ENCODE measurements around the gene CIP2A.

Gene CIP2A

DNA sequence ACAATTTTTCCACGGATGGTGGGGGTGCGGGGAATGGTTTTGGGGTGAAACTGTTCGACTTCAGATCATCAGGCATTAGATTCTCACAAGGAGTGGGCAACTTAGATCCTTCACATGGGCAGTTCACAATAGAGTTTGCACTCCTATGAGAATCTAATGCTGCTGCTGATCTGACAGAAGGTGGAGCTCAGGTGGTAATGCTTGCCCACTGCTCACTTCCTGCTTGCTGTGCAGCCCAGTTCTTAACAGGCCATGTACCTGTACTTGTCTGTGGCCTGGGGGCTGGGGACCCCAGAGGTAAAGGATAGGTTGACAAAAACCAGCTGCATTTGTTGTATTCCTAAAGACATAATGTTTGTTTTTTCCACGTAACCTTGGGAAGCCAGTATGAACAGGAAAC, 16.3 kb upstream of the CIP2A start:
- Histone ChIP-seq H4K20me1 (ENCODE audit: control insufficient read depth, insufficient read depth, low read depth, low read length) (no peaks in the 10 kb centered on the region), H3F3A (ENCODE audit: control insufficient read depth, insufficient read depth) (no peaks in the 10 kb centered on the region), H3K4me3 (ENCODE audit: low read length) (no peak overlapping the region), H3K79me2 (ENCODE audit: control insufficient read depth, low read length) (no peaks in the 10 kb centered on the region), H3K9me3 (ENCODE audit: control insufficient read depth, insufficient read depth, low read length) (no peaks in the 10 kb centered on the region), H3K27me3 (ENCODE audit: control insufficient read depth, low read length) (no peaks in the 10 kb centered on the region), H3K9me2 (replicated peaks; ENCODE audit: control insufficient read depth, low read length) (no peaks in the 10 kb centered on the region), H3K36me3 (ENCODE audit: control insufficient read depth, low read length) (no peaks in the 10 kb centered on the region), H3K27ac (ENCODE audit: low read depth, low read length) (no peak overlapping the region), H3K4me2 (ENCODE audit: low read length) (no peak overlapping the region), H3K4me1 (ENCODE audit: control insufficient read depth, low read length) (peaks cover 7% of the 10 kb centered on the region)
- no peak for TF ChIP-seq EZH2phosphoT487 (IDR thresholded peaks at IDR 0.05; ENCODE audit: borderline replicate concordance, low read length)
- TF ChIP-seq, protein P1, sequence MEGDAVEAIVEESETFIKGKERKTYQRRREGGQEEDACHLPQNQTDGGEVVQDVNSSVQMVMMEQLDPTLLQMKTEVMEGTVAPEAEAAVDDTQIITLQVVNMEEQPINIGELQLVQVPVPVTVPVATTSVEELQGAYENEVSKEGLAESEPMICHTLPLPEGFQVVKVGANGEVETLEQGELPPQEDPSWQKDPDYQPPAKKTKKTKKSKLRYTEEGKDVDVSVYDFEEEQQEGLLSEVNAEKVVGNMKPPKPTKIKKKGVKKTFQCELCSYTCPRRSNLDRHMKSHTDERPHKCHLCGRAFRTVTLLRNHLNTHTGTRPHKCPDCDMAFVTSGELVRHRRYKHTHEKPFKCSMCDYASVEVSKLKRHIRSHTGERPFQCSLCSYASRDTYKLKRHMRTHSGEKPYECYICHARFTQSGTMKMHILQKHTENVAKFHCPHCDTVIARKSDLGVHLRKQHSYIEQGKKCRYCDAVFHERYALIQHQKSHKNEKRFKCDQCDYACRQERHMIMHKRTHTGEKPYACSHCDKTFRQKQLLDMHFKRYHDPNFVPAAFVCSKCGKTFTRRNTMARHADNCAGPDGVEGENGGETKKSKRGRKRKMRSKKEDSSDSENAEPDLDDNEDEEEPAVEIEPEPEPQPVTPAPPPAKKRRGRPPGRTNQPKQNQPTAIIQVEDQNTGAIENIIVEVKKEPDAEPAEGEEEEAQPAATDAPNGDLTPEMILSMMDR (IDR thresholded peaks at IDR 0.05; ENCODE audit: low read depth, low read length, poor library complexity, severe bottlenecking), result no peak

DNA sequence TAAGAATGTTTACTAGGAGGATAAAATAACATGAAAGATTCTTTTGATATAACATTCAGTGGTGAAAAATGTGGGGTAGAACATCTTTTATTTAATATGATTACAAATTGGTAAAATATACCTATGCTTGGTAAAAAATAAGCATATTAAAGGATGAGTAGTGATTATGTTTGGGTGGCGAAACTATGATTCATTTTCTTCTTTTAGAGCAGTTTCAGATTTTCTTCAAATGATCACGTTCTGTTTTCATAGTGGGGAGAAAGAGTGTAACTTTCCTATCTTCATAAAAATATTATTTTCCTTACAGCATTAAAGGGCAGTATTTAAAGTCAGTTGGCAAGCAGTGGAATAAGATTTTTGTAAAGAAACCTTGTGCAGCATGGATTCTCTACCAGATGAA, 15.8 kb upstream of the CIP2A start:
- H3K27ac ChIP-seq (ENCODE audit: low read depth, low read length), result no peak overlapping the region
- TF ChIP-seq EZH2phosphoT487 (IDR thresholded peaks at IDR 0.05; ENCODE audit: borderline replicate concordance, low read length), result no peak
- TF ChIP-seq, protein P1 (IDR thresholded peaks at IDR 0.05; ENCODE audit: low read depth, low read length, poor library complexity, severe bottlenecking), result no peak
- H3K4me3 ChIP-seq (ENCODE audit: low read length), result no peak overlapping the region

DNA sequence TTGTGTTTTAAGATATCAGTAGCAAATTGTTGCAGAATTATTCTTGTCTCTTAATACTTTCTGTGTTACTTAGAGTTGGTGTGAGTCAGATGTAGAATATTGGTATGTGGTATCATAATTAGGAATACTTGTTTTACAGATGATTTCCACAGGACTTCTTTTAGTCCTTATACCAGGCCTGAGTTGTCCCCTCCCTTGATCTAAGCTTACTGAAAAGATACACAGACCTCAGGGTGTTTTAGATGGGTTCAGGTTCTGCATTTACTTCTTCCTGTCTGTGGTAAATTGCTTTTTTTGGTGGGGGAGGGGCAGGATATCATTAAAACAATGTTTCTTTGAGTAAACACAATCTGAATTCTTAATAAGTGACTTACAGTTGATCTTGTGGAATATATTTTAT, 14.5 kb upstream of the CIP2A start:
- Histone ChIP-seq H3K36me3 (ENCODE audit: control insufficient read depth, low read length) (no peaks in the 10 kb centered on the region), H4K20me1 (ENCODE audit: control insufficient read depth, insufficient read depth, low read depth, low read length) (no peaks in the 10 kb centered on the region), H3K4me1 (ENCODE audit: control insufficient read depth, low read length) (peaks cover 7% of the 10 kb centered on the region), H3K27ac (ENCODE audit: low read depth, low read length) (no peak overlapping the region), H3K4me2 (ENCODE audit: low read length) (peak overlapping the region; percentile 11; the same call in 1 of the 2 replicates), H3K27me3 (ENCODE audit: control insufficient read depth, low read length) (no peaks in the 10 kb centered on the region), H3K79me2 (ENCODE audit: control insufficient read depth, low read length) (no peaks in the 10 kb centered on the region), H3F3A (ENCODE audit: control insufficient read depth, insufficient read depth) (no peaks in the 10 kb centered on the region), H3K9me2 (replicated peaks; ENCODE audit: control insufficient read depth, low read length) (no peaks in the 10 kb centered on the region), H3K4me3 (ENCODE audit: low read length) (no peak overlapping the region), H3K9me3 (ENCODE audit: control insufficient read depth, insufficient read depth, low read length) (no peaks in the 10 kb centered on the region)
- TF ChIP-seq EZH2phosphoT487 (IDR thresholded peaks at IDR 0.05; ENCODE audit: borderline replicate concordance, low read length), result no peak
- TF ChIP-seq, protein P1 (IDR thresholded peaks at IDR 0.05; ENCODE audit: low read depth, low read length, poor library complexity, severe bottlenecking), result no peak

More for the DNA sequence above, 15.8 kb upstream of the CIP2A start:
- Histone ChIP-seq H3K27me3 (ENCODE audit: control insufficient read depth, low read length) (no peaks in the 10 kb centered on the region), H4K20me1 (ENCODE audit: control insufficient read depth, insufficient read depth, low read depth, low read length) (no peaks in the 10 kb centered on the region), H3K36me3 (ENCODE audit: control insufficient read depth, low read length) (no peaks in the 10 kb centered on the region), H3K79me2 (ENCODE audit: control insufficient read depth, low read length) (no peaks in the 10 kb centered on the region), H3F3A (ENCODE audit: control insufficient read depth, insufficient read depth) (no peaks in the 10 kb centered on the region), H3K9me3 (ENCODE audit: control insufficient read depth, insufficient read depth, low read length) (no peaks in the 10 kb centered on the region), H3K4me2 (ENCODE audit: low read length) (no peak overlapping the region), H3K9me2 (replicated peaks; ENCODE audit: control insufficient read depth, low read length) (no peaks in the 10 kb centered on the region), H3K4me1 (ENCODE audit: control insufficient read depth, low read length) (peaks cover 7% of the 10 kb centered on the region)

DNA sequence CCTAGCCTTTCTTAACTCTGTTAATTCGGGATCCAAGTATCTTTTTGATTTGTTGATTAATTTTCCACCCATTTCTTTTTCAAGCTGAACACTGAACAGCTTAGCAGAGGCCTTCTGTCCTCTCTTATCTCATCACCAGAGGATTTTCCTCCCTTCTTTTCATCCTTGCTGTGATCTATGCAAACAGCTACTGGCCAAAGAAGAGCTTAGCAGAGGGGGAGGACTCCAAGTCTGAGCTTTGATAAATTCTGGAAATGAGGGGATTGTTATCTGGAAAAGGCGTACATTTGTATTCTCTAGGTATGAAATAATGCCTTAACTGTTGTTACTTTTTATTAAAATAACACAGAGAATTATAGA, 13.7 kb upstream of the CIP2A start:
- no peaks in the 10 kb centered on the region for H3K27me3 ChIP-seq (ENCODE audit: control insufficient read depth, low read length)
- no peak overlapping the region for H3K27ac ChIP-seq (ENCODE audit: low read depth, low read length)
- H3K9me2 ChIP-seq (replicated peaks; ENCODE audit: control insufficient read depth, low read length), result no peaks in the 10 kb centered on the region
- no peaks in the 10 kb centered on the region for H3F3A ChIP-seq (ENCODE audit: control insufficient read depth, insufficient read depth)
- H3K4me1 ChIP-seq (ENCODE audit: control insufficient read depth, low read length), result peaks cover 7% of the 10 kb centered on the region
- H3K4me3 ChIP-seq (ENCODE audit: low read length), result no peak overlapping the region
- no peaks in the 10 kb centered on the region for H3K9me3 ChIP-seq (ENCODE audit: control insufficient read depth, insufficient read depth, low read length)
- no peak for TF ChIP-seq EZH2phosphoT487 (IDR thresholded peaks at IDR 0.05; ENCODE audit: borderline replicate concordance, low read length)
- TF ChIP-seq, protein P1 (IDR thresholded peaks at IDR 0.05; ENCODE audit: low read depth, low read length, poor library complexity, severe bottlenecking), result no peak
- H4K20me1 ChIP-seq (ENCODE audit: control insufficient read depth, insufficient read depth, low read depth, low read length), result no peaks in the 10 kb centered on the region
- H3K36me3 ChIP-seq (ENCODE audit: control insufficient read depth, low read length), result no peaks in the 10 kb centered on the region
- no peaks in the 10 kb centered on the region for H3K79me2 ChIP-seq (ENCODE audit: control insufficient read depth, low read length)
- H3K4me2 ChIP-seq (ENCODE audit: low read length), result no peak overlapping the region
